ENCODE measurements around the gene RAB30. TPM values are rescaled to one million over a fixed set of nuclear protein-coding genes. Genes with fewer than 3 reads are reported as not detected.

RAB30 gene
- total RNA-seq, 1 experiment from 2014 or later = 6.2 TPM

DNA sequence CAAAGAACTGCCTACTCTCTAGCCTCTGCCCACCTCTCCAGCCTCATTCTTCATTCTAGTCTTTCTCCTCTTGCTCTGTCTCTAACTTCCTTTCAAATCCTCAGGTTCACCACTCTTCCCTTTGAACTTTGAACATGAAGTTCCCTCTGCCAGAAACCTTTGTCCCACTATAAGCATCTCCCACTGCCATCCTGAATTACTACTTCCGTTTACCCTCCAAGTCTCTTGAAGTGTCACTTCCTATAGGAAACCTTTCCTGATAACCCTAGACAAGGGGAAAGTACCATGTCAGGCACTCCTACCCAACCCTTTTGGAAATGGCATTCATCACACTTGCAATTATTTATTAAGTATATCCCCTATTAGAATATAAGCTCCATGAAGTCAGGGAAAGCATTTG is 3.1 kb downstream of the RAB30 start (continued):
- TF ChIP-seq, protein P1, sequence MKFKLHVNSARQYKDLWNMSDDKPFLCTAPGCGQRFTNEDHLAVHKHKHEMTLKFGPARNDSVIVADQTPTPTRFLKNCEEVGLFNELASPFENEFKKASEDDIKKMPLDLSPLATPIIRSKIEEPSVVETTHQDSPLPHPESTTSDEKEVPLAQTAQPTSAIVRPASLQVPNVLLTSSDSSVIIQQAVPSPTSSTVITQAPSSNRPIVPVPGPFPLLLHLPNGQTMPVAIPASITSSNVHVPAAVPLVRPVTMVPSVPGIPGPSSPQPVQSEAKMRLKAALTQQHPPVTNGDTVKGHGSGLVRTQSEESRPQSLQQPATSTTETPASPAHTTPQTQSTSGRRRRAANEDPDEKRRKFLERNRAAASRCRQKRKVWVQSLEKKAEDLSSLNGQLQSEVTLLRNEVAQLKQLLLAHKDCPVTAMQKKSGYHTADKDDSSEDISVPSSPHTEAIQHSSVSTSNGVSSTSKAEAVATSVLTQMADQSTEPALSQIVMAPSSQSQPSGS (CRISPR knock-in tag; IDR thresholded peaks at IDR 0.05; ENCODE audit: borderline replicate concordance, low read depth) = no peak
- TF ChIP-seq, protein P2, sequence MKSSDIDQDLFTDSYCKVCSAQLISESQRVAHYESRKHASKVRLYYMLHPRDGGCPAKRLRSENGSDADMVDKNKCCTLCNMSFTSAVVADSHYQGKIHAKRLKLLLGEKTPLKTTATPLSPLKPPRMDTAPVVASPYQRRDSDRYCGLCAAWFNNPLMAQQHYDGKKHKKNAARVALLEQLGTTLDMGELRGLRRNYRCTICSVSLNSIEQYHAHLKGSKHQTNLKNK (CRISPR knock-in tag; IDR thresholded peaks at IDR 0.05) = no peak
- TF ChIP-seq, protein P3, sequence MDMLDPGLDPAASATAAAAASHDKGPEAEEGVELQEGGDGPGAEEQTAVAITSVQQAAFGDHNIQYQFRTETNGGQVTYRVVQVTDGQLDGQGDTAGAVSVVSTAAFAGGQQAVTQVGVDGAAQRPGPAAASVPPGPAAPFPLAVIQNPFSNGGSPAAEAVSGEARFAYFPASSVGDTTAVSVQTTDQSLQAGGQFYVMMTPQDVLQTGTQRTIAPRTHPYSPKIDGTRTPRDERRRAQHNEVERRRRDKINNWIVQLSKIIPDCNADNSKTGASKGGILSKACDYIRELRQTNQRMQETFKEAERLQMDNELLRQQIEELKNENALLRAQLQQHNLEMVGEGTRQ (CRISPR knock-in tag; IDR thresholded peaks at IDR 0.05) = no peak
- TF ChIP-seq, protein P4, sequence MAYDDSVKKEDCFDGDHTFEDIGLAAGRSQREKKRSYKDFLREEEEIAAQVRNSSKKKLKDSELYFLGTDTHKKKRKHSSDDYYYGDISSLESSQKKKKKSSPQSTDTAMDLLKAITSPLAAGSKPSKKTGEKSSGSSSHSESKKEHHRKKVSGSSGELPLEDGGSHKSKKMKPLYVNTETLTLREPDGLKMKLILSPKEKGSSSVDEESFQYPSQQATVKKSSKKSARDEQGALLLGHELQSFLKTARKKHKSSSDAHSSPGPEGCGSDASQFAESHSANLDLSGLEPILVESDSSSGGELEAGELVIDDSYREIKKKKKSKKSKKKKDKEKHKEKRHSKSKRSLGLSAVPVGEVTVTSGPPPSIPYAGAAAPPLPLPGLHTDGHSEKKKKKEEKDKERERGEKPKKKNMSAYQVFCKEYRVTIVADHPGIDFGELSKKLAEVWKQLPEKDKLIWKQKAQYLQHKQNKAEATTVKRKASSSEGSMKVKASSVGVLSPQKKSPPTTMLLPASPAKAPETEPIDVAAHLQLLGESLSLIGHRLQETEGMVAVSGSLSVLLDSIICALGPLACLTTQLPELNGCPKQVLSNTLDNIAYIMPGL (CRISPR knock-in tag; IDR thresholded peaks at IDR 0.05) = no peak
- TF ChIP-seq ESRRA (CRISPR knock-in tag; IDR thresholded peaks at IDR 0.05; ENCODE audit: borderline replicate concordance) (no peak), TP53 (CRISPR knock-in tag; IDR thresholded peaks at IDR 0.05) (no peak)

DNA sequence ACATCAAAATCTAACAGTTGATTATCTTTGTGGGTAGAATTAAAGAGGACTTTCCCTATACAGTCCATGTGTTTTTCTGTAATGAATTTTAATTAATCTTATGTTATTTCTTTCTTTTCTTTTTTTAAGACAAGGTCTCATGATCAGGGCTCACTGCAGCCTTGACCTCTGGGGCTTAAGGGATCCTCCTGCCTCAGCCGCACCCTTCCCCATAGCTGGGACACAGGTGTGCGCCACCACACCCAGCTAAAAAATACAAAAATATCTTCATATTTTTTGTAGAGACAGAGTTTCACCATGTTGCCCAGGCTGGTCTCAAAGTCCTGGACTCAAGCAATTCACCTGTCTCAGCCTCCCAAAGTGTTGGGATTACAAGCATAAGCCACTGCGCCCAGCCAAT is 7.7 kb downstream of the RAB30 start:
- ChIA-PET POLR2A (interaction anchor here (1.7 kb wide), 1 partner anchor 93 kb away, joined by 5 read pairs; the partner anchor contains the start of gene PCF11), CTCF (no interaction called here)
- Mint-ChIP-seq H3K4me3 (no peak overlapping the region), H3K27me3 (ENCODE audit: low read depth) (no peaks in the 10 kb centered on the region), H3K9me3 (no peaks in the 10 kb centered on the region), H3K27ac (no peak overlapping the region), H3K4me1 (peaks cover 17% of the 10 kb centered on the region), H3K36me3 (no peaks in the 10 kb centered on the region)
- TF ChIP-seq NFYB (CRISPR knock-in tag; conservative IDR thresholded peaks at IDR 0.05; ENCODE audit: low read depth) (no peak), NR3C1 (CRISPR knock-in tag; conservative IDR thresholded peaks at IDR 0.05; ENCODE audit: low read depth) (no peak), ZBTB21 (CRISPR knock-in tag; IDR thresholded peaks at IDR 0.05; ENCODE audit: borderline replicate concordance) (no peak), ZNF138 (CRISPR knock-in tag; conservative IDR thresholded peaks at IDR 0.05) (no peak)
- TF ChIP-seq, protein P5, sequence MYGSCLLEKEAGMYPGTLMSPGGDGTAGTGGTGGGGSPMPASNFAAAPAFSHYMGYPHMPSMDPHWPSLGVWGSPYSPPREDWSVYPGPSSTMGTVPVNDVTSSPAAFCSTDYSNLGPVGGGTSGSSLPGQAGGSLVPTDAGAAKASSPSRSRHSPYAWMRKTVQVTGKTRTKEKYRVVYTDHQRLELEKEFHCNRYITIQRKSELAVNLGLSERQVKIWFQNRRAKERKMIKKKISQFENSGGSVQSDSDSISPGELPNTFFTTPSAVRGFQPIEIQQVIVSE (CRISPR knock-in tag; IDR thresholded peaks at IDR 0.05; ENCODE audit: borderline replicate concordance) = no peak
- TF ChIP-seq, protein P6, sequence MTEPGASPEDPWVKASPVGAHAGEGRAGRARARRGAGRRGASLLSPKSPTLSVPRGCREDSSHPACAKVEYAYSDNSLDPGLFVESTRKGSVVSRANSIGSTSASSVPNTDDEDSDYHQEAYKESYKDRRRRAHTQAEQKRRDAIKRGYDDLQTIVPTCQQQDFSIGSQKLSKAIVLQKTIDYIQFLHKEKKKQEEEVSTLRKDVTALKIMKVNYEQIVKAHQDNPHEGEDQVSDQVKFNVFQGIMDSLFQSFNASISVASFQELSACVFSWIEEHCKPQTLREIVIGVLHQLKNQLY (CRISPR knock-in tag; IDR thresholded peaks at IDR 0.05) = no peak
- TF ChIP-seq, protein P7, sequence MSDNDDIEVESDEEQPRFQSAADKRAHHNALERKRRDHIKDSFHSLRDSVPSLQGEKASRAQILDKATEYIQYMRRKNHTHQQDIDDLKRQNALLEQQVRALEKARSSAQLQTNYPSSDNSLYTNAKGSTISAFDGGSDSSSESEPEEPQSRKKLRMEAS (CRISPR knock-in tag; IDR thresholded peaks at IDR 0.05) = no peak
- ATAC-seq (no peak), DNase-seq (ENCODE audit: low spot score) (no peak)

DNA sequence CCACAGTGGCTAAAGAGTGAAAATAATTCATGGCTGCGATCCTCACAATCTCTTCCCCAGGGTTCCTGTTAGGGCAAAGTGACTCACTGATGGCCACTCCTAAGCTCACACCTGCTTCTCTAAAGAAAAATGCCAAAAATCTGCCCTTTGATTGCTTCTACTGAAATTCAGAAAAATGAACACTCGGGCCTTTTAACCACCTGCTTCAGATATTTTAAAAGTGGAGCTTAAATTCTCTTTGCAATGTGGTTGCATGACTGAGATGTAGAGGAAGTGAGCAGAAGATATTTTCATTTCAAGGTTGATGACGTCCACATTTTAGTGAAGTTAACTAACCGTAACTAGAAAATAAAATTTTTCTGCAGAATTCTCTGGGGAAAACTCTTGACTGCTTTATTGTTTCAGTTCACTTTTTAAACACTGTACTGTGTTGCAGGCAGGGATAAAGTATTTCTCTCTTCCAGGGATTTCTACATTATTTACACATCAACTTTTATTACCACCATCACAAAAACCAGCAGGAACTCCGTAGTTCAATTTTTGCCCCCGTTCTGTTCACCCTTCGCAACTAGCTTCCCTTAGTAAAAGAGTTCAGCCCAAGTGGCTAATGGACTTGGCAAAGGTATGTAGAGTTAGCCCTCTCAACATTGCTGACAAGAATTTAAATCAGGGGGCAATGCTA is 8.5 kb downstream of the RAB30 start:
- H3K9me3 Mint-ChIP-seq = no peaks in the 10 kb centered on the region
- H3K27ac Mint-ChIP-seq = peak overlapping the region; percentile 72; the same call in 1 of the 2 replicates
- H3K4me3 Mint-ChIP-seq = no peak overlapping the region
- no peaks in the 10 kb centered on the region for H3K27me3 Mint-ChIP-seq (ENCODE audit: low read depth)
- POLR2A ChIA-PET = interaction anchor here (0.7 kb wide), 1 partner anchor 1974 kb away, joined by 3 read pairs; no protein-coding TSS in a partner anchor
- CTCF ChIA-PET = interaction anchor here (1.8 kb wide), 1 partner anchor 11 kb away, joined by 3 read pairs; no protein-coding TSS in a partner anchor
- H3K4me1 Mint-ChIP-seq = peaks cover 9% of the 10 kb centered on the region
- DNase-seq (ENCODE audit: low spot score) (no peak), ATAC-seq (peak; percentile 46; the same call in 1 of the 2 replicates)
- no peaks in the 10 kb centered on the region for H3K36me3 Mint-ChIP-seq
- TF ChIP-seq ZNF423 (CRISPR knock-in tag; IDR thresholded peaks at IDR 0.05) (no peak), ZNF317 (CRISPR knock-in tag; IDR thresholded peaks at IDR 0.05; ENCODE audit: borderline replicate concordance, low read depth) (no peak), ZNF671 (CRISPR knock-in tag; IDR thresholded peaks at IDR 0.05) (no peak), CREM (CRISPR knock-in tag; IDR thresholded peaks at IDR 0.05) (no peak), GTF2I (CRISPR knock-in tag; conservative IDR thresholded peaks at IDR 0.05) (no peak), CBFB (CRISPR knock-in tag; IDR thresholded peaks at IDR 0.05; ENCODE audit: low read depth) (no peak), ETV6 (CRISPR knock-in tag; IDR thresholded peaks at IDR 0.05) (no peak)
- TF ChIP-seq, protein P7 (CRISPR knock-in tag; IDR thresholded peaks at IDR 0.05) = no peak
- TF ChIP-seq, protein P8, sequence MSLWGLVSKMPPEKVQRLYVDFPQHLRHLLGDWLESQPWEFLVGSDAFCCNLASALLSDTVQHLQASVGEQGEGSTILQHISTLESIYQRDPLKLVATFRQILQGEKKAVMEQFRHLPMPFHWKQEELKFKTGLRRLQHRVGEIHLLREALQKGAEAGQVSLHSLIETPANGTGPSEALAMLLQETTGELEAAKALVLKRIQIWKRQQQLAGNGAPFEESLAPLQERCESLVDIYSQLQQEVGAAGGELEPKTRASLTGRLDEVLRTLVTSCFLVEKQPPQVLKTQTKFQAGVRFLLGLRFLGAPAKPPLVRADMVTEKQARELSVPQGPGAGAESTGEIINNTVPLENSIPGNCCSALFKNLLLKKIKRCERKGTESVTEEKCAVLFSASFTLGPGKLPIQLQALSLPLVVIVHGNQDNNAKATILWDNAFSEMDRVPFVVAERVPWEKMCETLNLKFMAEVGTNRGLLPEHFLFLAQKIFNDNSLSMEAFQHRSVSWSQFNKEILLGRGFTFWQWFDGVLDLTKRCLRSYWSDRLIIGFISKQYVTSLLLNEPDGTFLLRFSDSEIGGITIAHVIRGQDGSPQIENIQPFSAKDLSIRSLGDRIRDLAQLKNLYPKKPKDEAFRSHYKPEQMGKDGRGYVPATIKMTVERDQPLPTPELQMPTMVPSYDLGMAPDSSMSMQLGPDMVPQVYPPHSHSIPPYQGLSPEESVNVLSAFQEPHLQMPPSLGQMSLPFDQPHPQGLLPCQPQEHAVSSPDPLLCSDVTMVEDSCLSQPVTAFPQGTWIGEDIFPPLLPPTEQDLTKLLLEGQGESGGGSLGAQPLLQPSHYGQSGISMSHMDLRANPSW (CRISPR knock-in tag; conservative IDR thresholded peaks at IDR 0.05; ENCODE audit: low read depth) = no peak
- TF ChIP-seq, protein P9, sequence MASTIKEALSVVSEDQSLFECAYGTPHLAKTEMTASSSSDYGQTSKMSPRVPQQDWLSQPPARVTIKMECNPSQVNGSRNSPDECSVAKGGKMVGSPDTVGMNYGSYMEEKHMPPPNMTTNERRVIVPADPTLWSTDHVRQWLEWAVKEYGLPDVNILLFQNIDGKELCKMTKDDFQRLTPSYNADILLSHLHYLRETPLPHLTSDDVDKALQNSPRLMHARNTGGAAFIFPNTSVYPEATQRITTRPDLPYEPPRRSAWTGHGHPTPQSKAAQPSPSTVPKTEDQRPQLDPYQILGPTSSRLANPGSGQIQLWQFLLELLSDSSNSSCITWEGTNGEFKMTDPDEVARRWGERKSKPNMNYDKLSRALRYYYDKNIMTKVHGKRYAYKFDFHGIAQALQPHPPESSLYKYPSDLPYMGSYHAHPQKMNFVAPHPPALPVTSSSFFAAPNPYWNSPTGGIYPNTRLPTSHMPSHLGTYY (CRISPR knock-in tag; IDR thresholded peaks at IDR 0.05) = no peak

Data from WTC11 (cell line).